Measurements from ENCODE around the gene DAPK1. TPM values are rescaled to one million over a fixed set of nuclear protein-coding genes. Genes with fewer than 3 reads are reported as not detected.

The DAPK1 gene
- total RNA-seq, 1 donor from 2014 or later, result 3.6 TPM

GRCh38 chr9:87664153-87665060 lies 166.7 kb downstream of the DAPK1 start:
- peaks cover 4% of the 10 kb centered on the region for H3K4me1 Mint-ChIP-seq
- H3K4me3 Mint-ChIP-seq, result no peak overlapping the region
- no peak for DNase-seq
- H3K9me3 Mint-ChIP-seq, result no peaks in the 10 kb centered on the region
- intact Hi-C loops (cut with micrococcal nuclease), result no loop called here
- no peak overlapping the region for H3K27ac Mint-ChIP-seq
- no peaks in the 10 kb centered on the region for H3K36me3 Mint-ChIP-seq (ENCODE audit: low read depth)
- H3K27me3 Mint-ChIP-seq, result peaks cover 3% of the 10 kb centered on the region

- Mint-ChIP-seq H3K4me3 (no peak overlapping the region), H3K27ac (no peak overlapping the region), H3K4me1 (peaks cover 4% of the 10 kb centered on the region), H3K36me3 (ENCODE audit: low read depth) (no peaks in the 10 kb centered on the region), H3K27me3 (peaks cover 3% of the 10 kb centered on the region), H3K9me3 (no peaks in the 10 kb centered on the region)
- DNase-seq, result no peak
- intact Hi-C loops (cut with micrococcal nuclease), result no loop called here
Observed at GRCh38 chr9:87665505-87665904, 167.8 kb downstream of the DAPK1 start.

- peak; percentile 60 for DNase-seq
- intact Hi-C loops (cut with micrococcal nuclease), result no loop called here
Observed at GRCh38 chr9:87667164-87667738, 169.6 kb downstream of the DAPK1 start.

GRCh38 chr9:87668222-87668621 lies 170.6 kb downstream of the DAPK1 start:
- Mint-ChIP-seq H3K4me3 (no peak overlapping the region), H3K27me3 (no peaks in the 10 kb centered on the region), H3K27ac (no peak overlapping the region), H3K4me1 (no peaks in the 10 kb centered on the region), H3K9me3 (no peaks in the 10 kb centered on the region), H3K36me3 (ENCODE audit: low read depth) (no peaks in the 10 kb centered on the region)
- no peak for DNase-seq
- intact Hi-C loops (cut with micrococcal nuclease), result no loop called here

More at GRCh38 chr9:87667164-87667738, 169.6 kb downstream of the DAPK1 start:
- Mint-ChIP-seq H3K9me3 (no peaks in the 10 kb centered on the region), H3K4me3 (no peak overlapping the region), H3K4me1 (peaks cover 4% of the 10 kb centered on the region), H3K36me3 (ENCODE audit: low read depth) (no peaks in the 10 kb centered on the region), H3K27ac (no peak overlapping the region), H3K27me3 (peaks cover 3% of the 10 kb centered on the region)

- intact Hi-C loops (cut with micrococcal nuclease), result no loop called here
- H3K27ac Mint-ChIP-seq, result no peak overlapping the region
- no peak for DNase-seq
- no peaks in the 10 kb centered on the region for H3K27me3 Mint-ChIP-seq
- no peaks in the 10 kb centered on the region for H3K36me3 Mint-ChIP-seq (ENCODE audit: low read depth)
- H3K9me3 Mint-ChIP-seq, result no peaks in the 10 kb centered on the region
- no peak overlapping the region for H3K4me3 Mint-ChIP-seq
- no peaks in the 10 kb centered on the region for H3K4me1 Mint-ChIP-seq
Observed at GRCh38 chr9:87668722-87669121, 171.1 kb downstream of the DAPK1 start.

GRCh38 chr9:87670572-87671264 lies 173.1 kb downstream of the DAPK1 start:
- Mint-ChIP-seq H3K36me3 (ENCODE audit: low read depth) (no peaks in the 10 kb centered on the region), H3K27me3 (no peaks in the 10 kb centered on the region), H3K27ac (no peak overlapping the region), H3K4me1 (peaks cover 3% of the 10 kb centered on the region), H3K9me3 (no peaks in the 10 kb centered on the region), H3K4me3 (no peak overlapping the region)
- intact Hi-C loops (cut with micrococcal nuclease), result loop anchor here (10.0 kb wide), 1 partner anchor 904 kb away; no protein-coding TSS in a partner anchor
- DNase-seq, result no peak

- Mint-ChIP-seq H3K4me3 (no peak overlapping the region), H3K9me3 (no peaks in the 10 kb centered on the region), H3K27ac (no peak overlapping the region), H3K36me3 (ENCODE audit: low read depth) (no peaks in the 10 kb centered on the region), H3K27me3 (no peaks in the 10 kb centered on the region), H3K4me1 (peaks cover 3% of the 10 kb centered on the region)
- intact Hi-C loops (cut with micrococcal nuclease), result loop anchor here (10.0 kb wide), 1 partner anchor 903 kb away; no protein-coding TSS in a partner anchor
- no peak for DNase-seq
Observed at GRCh38 chr9:87671478-87671877, 173.8 kb downstream of the DAPK1 start.

GRCh38 chr9:87671925-87672324 lies 174.3 kb downstream of the DAPK1 start:
- DNase-seq, result no peak
- no peak overlapping the region for H3K4me3 Mint-ChIP-seq
- no peaks in the 10 kb centered on the region for H3K9me3 Mint-ChIP-seq
- peaks cover 3% of the 10 kb centered on the region for H3K4me1 Mint-ChIP-seq
- H3K27me3 Mint-ChIP-seq, result no peaks in the 10 kb centered on the region
- H3K36me3 Mint-ChIP-seq (ENCODE audit: low read depth), result no peaks in the 10 kb centered on the region
- intact Hi-C loops (cut with micrococcal nuclease), result loop anchor here (10.0 kb wide), 1 partner anchor 903 kb away; no protein-coding TSS in a partner anchor
- H3K27ac Mint-ChIP-seq, result no peak overlapping the region

GRCh38 chr9:87672586-87672985 lies 174.9 kb downstream of the DAPK1 start:
- H3K4me3 Mint-ChIP-seq, result no peak overlapping the region
- intact Hi-C loops (cut with micrococcal nuclease), result loop anchor here (10.0 kb wide), 1 partner anchor 902 kb away; no protein-coding TSS in a partner anchor
- H3K4me1 Mint-ChIP-seq, result peaks cover 3% of the 10 kb centered on the region
- no peaks in the 10 kb centered on the region for H3K27me3 Mint-ChIP-seq
- no peak for DNase-seq
- no peaks in the 10 kb centered on the region for H3K9me3 Mint-ChIP-seq
- H3K27ac Mint-ChIP-seq, result no peak overlapping the region
- H3K36me3 Mint-ChIP-seq (ENCODE audit: low read depth), result no peaks in the 10 kb centered on the region

- H3K4me1 Mint-ChIP-seq, result peaks cover 3% of the 10 kb centered on the region
- DNase-seq, result no peak
- no peaks in the 10 kb centered on the region for H3K27me3 Mint-ChIP-seq
- no peaks in the 10 kb centered on the region for H3K9me3 Mint-ChIP-seq
- H3K4me3 Mint-ChIP-seq, result no peak overlapping the region
- intact Hi-C loops (cut with micrococcal nuclease), result loop anchor here (10.0 kb wide), 1 partner anchor 901 kb away; no protein-coding TSS in a partner anchor
- H3K27ac Mint-ChIP-seq, result no peak overlapping the region
- no peaks in the 10 kb centered on the region for H3K36me3 Mint-ChIP-seq (ENCODE audit: low read depth)
Observed at GRCh38 chr9:87673446-87674120, 175.9 kb downstream of the DAPK1 start.

GRCh38 chr9:87674565-87675299 lies 177.1 kb downstream of the DAPK1 start:
- Mint-ChIP-seq H3K4me1 (peaks cover 3% of the 10 kb centered on the region), H3K27ac (no peak overlapping the region), H3K9me3 (no peaks in the 10 kb centered on the region), H3K4me3 (no peak overlapping the region), H3K36me3 (ENCODE audit: low read depth) (no peaks in the 10 kb centered on the region), H3K27me3 (no peaks in the 10 kb centered on the region)
- DNase-seq, result no peak
- intact Hi-C loops (cut with micrococcal nuclease), result loop anchor here (10.0 kb wide), 1 partner anchor 900 kb away; no protein-coding TSS in a partner anchor

GRCh38 chr9:87675906-87676515 lies 178.3 kb downstream of the DAPK1 start:
- peaks cover 3% of the 10 kb centered on the region for H3K4me1 Mint-ChIP-seq
- no peak for DNase-seq
- no peak overlapping the region for H3K4me3 Mint-ChIP-seq
- no peaks in the 10 kb centered on the region for H3K27me3 Mint-ChIP-seq
- no peaks in the 10 kb centered on the region for H3K36me3 Mint-ChIP-seq (ENCODE audit: low read depth)
- H3K27ac Mint-ChIP-seq, result no peak overlapping the region
- no peaks in the 10 kb centered on the region for H3K9me3 Mint-ChIP-seq
- intact Hi-C loops (cut with micrococcal nuclease), result loop anchor here (10.0 kb wide), 1 partner anchor 899 kb away; no protein-coding TSS in a partner anchor
